Neural crest cell (in vitro differentiated cells): ENCODE measurements around the gene PIAS1. TPM values are rescaled to one million over a fixed set of nuclear protein-coding genes. Genes with fewer than 3 reads are reported as not detected.
"Not testable (repeated sequence)": the region's sequence is repeated elsewhere in the genome, so short reads cannot be mapped to it uniquely, and the experiment has no call there.

ENCODE experiments used
- DNase-seq: peaks from one replicate; pipeline ENCODE4 v3.0.0; 2021; ENCODE audit warnings: low read depth, mixed read lengths, low spot score
- H3K27ac Mint-ChIP-seq: one replicate; pipeline ENCODE4 v1.8.0; 2021; ENCODE audit warnings: mild to moderate bottlenecking, mixed read lengths; ENCODE audit not compliant: unreplicated experiment
- H3K27me3 Mint-ChIP-seq: 2 replicates; pipeline ENCODE4 v1.8.0; 2021; ENCODE audit warnings: low read depth, mild to moderate bottlenecking, mixed read lengths
- H3K36me3 Mint-ChIP-seq: 2 replicates; pipeline ENCODE4 v1.8.0; 2021; ENCODE audit warnings: low read depth, mild to moderate bottlenecking, mixed read lengths
- H3K4me1 Mint-ChIP-seq: 2 replicates; pipeline ENCODE4 v1.8.0; 2021; ENCODE audit warnings: mixed read lengths
- H3K4me3 Mint-ChIP-seq: one replicate; pipeline ENCODE4 v1.8.0; 2021; ENCODE audit warnings: mild to moderate bottlenecking, mixed read lengths
- H3K9me3 Mint-ChIP-seq: 2 replicates; pipeline ENCODE4 v1.8.0; 2021; ENCODE audit warnings: mixed read lengths
- CTCF ChIP-seq: fragments of 200-600 bp; sonication (generic); conservative IDR thresholded peaks from 2 replicates; pipeline ENCODE4 v1.5.0; 2021; ENCODE audit warnings: antibody characterized with exemption, mild to moderate bottlenecking
- total RNA-seq: library from RNA; stranded (reverse); gene quantifications from 2 replicates; pipeline ENCODE4 v1.2.1, GENCODE V29; 2021

Gene PIAS1
- total RNA-seq, 1 donor from 2014 or later, result 41.3 TPM

GRCh38 chr15:68224546-68225250, 170.6 kb downstream of the PIAS1 start:
- no peak for DNase-seq
- H3K27me3 Mint-ChIP-seq, result no peaks in the 10 kb centered on the region
- H3K4me1 Mint-ChIP-seq, result peaks cover 37% of the 10 kb centered on the region
- peak overlapping the region; percentile 53 for H3K4me3 Mint-ChIP-seq
- no peak overlapping the region for H3K27ac Mint-ChIP-seq
- H3K36me3 Mint-ChIP-seq, result peaks cover 18% of the 10 kb centered on the region
- H3K9me3 Mint-ChIP-seq, result no peaks in the 10 kb centered on the region
- no peak for TF ChIP-seq CTCF

GRCh38 chr15:68225442-68225841, 171.3 kb downstream of the PIAS1 start:
- Mint-ChIP-seq H3K36me3 (peaks cover 12% of the 10 kb centered on the region), H3K4me3 (peak overlapping the region; percentile 53), H3K4me1 (peaks cover 43% of the 10 kb centered on the region)
- not testable (repeated sequence) for DNase-seq, H3K27me3 Mint-ChIP-seq, H3K27ac Mint-ChIP-seq, H3K9me3 Mint-ChIP-seq

GRCh38 chr15:68227643-68228142, 173.6 kb downstream of the PIAS1 start:
- Mint-ChIP-seq H3K4me1 (peaks cover 56% of the 10 kb centered on the region), H3K9me3 (no peaks in the 10 kb centered on the region), H3K27ac (no peak overlapping the region), H3K4me3 (peak overlapping the region; percentile 92), H3K36me3 (peaks cover 11% of the 10 kb centered on the region), H3K27me3 (no peaks in the 10 kb centered on the region)
- TF ChIP-seq CTCF, result no peak
- no peak for DNase-seq

GRCh38 chr15:68228143-68228970, 174.2 kb downstream of the PIAS1 start:
- H3K4me3 Mint-ChIP-seq, result peak overlapping the region; percentile 92
- no peaks in the 10 kb centered on the region for H3K27me3 Mint-ChIP-seq
- no peaks in the 10 kb centered on the region for H3K9me3 Mint-ChIP-seq
- peak overlapping the region; percentile 93 for H3K27ac Mint-ChIP-seq
- peaks cover 6% of the 10 kb centered on the region for H3K36me3 Mint-ChIP-seq
- H3K4me1 Mint-ChIP-seq, result peaks cover 50% of the 10 kb centered on the region
- DNase-seq, result no peak
- no peak for TF ChIP-seq CTCF

- H3K9me3 Mint-ChIP-seq, result no peaks in the 10 kb centered on the region
- peaks cover 6% of the 10 kb centered on the region for H3K36me3 Mint-ChIP-seq
- no peaks in the 10 kb centered on the region for H3K27me3 Mint-ChIP-seq
- peaks cover 50% of the 10 kb centered on the region for H3K4me1 Mint-ChIP-seq
- DNase-seq, result no peak
- H3K27ac Mint-ChIP-seq, result peak overlapping the region; percentile 93
- no peak for TF ChIP-seq CTCF
- peak overlapping the region; percentile 92 for H3K4me3 Mint-ChIP-seq
These were observed 174.9 kb downstream of the PIAS1 start for GRCh38 chr15:68228971-68229385.
